ENCODE measurements around the gene GPX4. TPM values are rescaled to one million over a fixed set of nuclear protein-coding genes. Genes with fewer than 3 reads are reported as not detected.

The GPX4 gene
- total RNA-seq, 6 experiments from 2014 or later = 204 to 389 (median 212) TPM

DNA sequence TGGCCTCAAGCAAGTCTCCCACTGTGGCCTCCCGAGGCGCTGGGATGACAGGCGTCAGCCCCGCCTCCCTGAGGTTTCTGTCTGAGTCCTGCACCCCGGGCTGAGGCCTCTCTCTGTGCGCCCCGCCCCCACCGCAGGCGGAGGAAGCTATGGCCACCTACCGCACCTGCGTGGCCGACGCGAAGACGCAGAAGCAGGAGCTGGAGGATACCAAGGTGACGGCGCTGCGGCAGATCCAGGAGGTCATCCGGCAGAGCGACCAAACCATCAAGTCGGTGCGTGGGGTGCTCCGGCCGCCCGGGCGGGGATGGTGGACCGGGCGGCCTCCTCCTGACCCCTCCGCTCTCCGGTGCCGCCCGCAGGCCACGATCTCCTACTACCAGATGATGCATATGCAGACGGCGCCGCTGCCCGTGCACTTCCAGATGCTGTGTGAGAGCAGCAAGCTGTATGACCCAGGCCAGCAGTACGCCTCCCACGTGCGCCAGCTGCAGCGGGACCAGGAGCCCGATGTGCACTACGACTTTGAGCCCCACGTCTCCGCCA is 24.2 kb upstream of the GPX4 start:
- peak in 2 of 3 donors; percentile 27 to 53 for DNase-seq
- Histone ChIP-seq H3K27me3 (no peaks in the 10 kb centered on the region), H3K4me1 (peaks cover 0 to 26% (median 6%) of the 10 kb centered on the region in 4 donors), H3K4me3 (no peak overlapping the region), H3K36me3 (no peaks in the 10 kb centered on the region), H3K9me3 (no peaks in the 10 kb centered on the region), H3K27ac (no peak overlapping the region)
- WGBS (ENCODE audit: insufficient coverage, low coverage, low lambda C conversion rate, missing lambda C conversion rate) = 51% methylated on average over 5 of the region's 45 CpGs
- intact Hi-C loops (cut with DNase I) = no loop called here
- TF ChIP-seq CTCF (IDR thresholded peaks at IDR 0.05) = no peak
- no peak for TF ChIP-seq POLR2A (IDR thresholded peaks at IDR 0.05)
- no peak for ATAC-seq

DNA sequence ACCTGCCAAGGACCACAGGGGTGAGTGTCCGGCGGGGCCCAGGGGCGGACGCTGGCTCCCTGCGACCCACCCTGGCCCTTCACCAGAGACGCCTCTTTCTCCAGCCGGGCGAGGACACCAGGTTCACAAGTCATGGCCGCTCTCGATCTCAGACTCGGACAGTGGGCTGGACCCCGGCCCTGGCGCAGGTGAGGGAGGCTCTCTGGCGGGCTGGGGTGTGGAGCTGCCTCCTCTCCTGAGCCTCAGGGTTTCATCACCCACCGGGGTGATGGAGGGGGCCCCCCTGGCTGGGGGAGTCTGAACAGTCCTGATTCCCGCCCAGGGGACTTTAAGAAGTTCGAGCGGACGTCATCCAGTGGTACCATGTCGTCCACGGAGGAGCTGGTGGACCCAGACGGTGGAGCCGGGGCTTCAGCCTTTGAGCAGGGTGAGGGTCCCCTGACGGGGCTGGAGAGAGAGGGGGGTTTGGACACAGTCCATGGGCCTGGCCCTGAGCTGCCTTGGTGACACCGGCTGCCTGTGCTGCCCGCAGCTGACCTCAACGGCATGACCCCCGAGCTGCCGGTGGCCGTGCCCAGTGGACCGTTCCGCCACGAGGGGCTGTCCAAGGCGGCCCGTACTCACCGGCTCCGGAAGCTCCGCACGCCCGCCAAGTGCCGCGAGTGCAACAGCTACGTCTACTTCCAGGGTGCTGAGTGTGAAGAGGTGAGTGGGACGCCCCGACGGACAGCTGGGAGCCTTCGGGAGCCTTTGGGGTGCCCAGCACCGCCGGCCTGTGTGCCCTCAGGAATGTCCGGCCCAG is 23.2 kb upstream of the GPX4 start:
- TF ChIP-seq POLR2A (IDR thresholded peaks at IDR 0.05) (no peak), CTCF (IDR thresholded peaks at IDR 0.05) (no peak)
- ATAC-seq (no peak), DNase-seq (peak in 1 of 3 donors; percentile 56)
- intact Hi-C loops (cut with DNase I) = no loop called here
- Histone ChIP-seq H3K9me3 (no peaks in the 10 kb centered on the region), H3K4me1 (peaks cover 0 to 18% (median 6%) of the 10 kb centered on the region in 4 donors), H3K27me3 (no peaks in the 10 kb centered on the region), H3K4me3 (no peak overlapping the region), H3K36me3 (no peaks in the 10 kb centered on the region), H3K27ac (no peak overlapping the region)
- WGBS (ENCODE audit: insufficient coverage, low coverage, low lambda C conversion rate, missing lambda C conversion rate) = 92% methylated on average over 12 of the region's 50 CpGs

DNA sequence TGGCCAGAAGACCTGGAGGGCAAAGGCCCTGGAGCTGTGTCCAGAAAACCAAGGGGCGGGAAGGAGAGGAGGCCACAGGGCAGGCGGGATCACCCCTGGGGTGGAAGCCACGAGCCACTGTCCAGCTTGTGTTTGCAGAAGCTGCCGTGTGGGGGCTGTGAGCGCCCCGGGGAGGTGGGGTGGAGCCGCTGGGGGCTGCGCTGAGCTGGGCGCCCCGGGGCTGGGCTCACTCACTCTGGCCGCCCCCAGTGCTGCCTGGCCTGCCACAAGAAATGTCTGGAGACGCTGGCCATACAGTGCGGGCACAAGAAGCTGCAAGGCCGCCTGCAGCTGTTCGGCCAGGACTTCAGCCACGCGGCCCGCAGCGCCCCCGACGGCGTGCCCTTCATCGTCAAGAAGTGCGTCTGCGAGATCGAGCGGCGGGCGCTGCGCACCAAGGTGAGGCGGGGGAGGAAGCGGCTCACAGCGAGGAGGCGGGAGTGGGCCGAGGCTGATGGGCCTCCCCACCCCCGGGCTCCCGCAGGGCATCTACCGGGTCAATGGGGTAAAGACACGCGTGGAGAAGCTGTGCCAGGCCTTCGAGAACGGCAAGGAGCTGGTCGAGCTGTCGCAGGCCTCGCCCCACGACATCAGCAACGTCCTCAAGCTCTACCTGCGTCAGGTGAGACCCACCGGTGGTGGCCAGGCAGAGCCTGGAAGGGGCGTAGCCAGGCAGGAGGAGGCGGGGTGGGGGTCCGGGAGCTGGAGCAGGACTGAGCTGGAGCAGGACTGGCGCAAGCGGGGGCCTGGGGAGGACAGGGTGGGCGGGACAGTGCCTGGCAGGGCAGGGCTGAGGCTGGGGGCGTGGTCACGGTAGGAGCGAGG is 22.3 kb upstream of the GPX4 start:
- H3K4me3 ChIP-seq = no peak overlapping the region
- H3K27me3 ChIP-seq = no peaks in the 10 kb centered on the region
- no peaks in the 10 kb centered on the region for H3K9me3 ChIP-seq
- H3K4me1 ChIP-seq = peaks cover 0 to 14% (median 3%) of the 10 kb centered on the region in 4 donors
- TF ChIP-seq CTCF (IDR thresholded peaks at IDR 0.05) (no peak), POLR2A (IDR thresholded peaks at IDR 0.05) (no peak)
- intact Hi-C loops (cut with DNase I) = no loop called here
- ATAC-seq (peak in 2 of 4 donors; percentile 1 to 36), DNase-seq (peak in 2 of 3 donors; percentile 29 to 72)
- 66% methylated on average over 19 of the region's 58 CpGs for WGBS (ENCODE audit: insufficient coverage, low coverage, low lambda C conversion rate, missing lambda C conversion rate)
- H3K36me3 ChIP-seq = peaks cover 0 to under 1% (median 0%) of the 10 kb centered on the region in 4 donors
- H3K27ac ChIP-seq = no peak overlapping the region

DNA sequence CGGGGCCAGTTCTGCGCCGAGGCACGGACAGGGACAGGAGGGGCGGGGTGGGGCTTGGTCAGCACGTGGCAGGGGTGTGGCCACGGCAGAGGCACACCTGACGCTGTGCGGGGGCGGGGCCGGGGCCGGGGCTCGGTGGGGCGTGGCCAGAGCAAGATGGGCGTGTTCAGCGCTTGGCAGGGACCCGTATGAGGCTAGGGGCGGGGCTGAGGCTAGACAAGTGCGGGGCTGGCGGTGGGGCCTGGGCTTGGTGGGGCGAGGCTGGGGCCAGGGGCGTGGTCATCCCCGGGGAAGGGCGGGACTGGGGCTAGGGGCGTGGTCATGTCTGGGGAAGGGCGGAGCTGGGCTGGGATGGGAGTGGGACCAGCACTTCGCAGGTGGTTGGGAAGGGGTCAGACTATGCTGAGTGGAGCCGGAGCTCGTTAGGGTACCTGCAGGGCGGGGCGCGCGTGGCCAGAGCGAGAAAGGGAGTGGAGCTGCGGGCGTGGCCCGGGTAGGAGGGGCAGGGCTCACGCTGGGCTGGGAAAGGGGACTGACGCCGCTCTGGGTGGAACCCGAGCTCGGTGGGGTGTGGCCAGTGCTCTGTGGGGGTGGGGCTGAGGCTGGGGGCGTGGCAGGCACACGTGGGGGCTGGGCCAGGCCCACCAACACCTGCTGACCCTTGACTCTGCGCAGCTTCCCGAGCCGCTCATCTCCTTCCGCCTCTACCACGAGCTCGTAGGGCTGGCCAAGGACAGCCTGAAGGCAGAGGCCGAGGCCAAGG is 21.4 kb upstream of the GPX4 start:
- intact Hi-C loops (cut with DNase I) = no loop called here
- no peaks in the 10 kb centered on the region for H3K27me3 ChIP-seq
- no peak overlapping the region for H3K27ac ChIP-seq
- 26% methylated on average over 21 of the region's 51 CpGs for WGBS (ENCODE audit: insufficient coverage, low coverage, low lambda C conversion rate, missing lambda C conversion rate)
- H3K9me3 ChIP-seq = no peaks in the 10 kb centered on the region
- DNase-seq (peak; percentile 79 to 88 (median 86)), ATAC-seq (peak; percentile 76 to 82 (median 78))
- H3K4me1 ChIP-seq = peaks cover 0 to 14% (median 3%) of the 10 kb centered on the region in 4 donors
- TF ChIP-seq CTCF (IDR thresholded peaks at IDR 0.05) = no peak
- no peak for TF ChIP-seq POLR2A (IDR thresholded peaks at IDR 0.05)
- H3K36me3 ChIP-seq = peaks cover 0 to 5% (median 0%) of the 10 kb centered on the region in 4 donors
- H3K4me3 ChIP-seq = peak overlapping the region in 1 of 3 donors; percentile 18
